Activated naive CD8-positive, alpha-beta T cell treated with anti-CD3 and anti-CD28 coated beads, Interleukin-2, amount 50 U/mL, for 24 hours (primary cell): Measurements from ENCODE around the gene CFAP100.

Experiments
- ATAC-seq: fragments of 150-1000 bp; cut with Tn5 transposase; one replicate; pipeline ENCODE4 v1.10.0; 2021
- DNase-seq: peaks from one replicate; pipeline ENCODE4 v3.0.0; 2021
- H3K27ac Mint-ChIP-seq: one replicate; pipeline ENCODE4 v1.8.0; 2021; ENCODE audit warnings: mild to moderate bottlenecking, mixed read lengths
- H3K27me3 Mint-ChIP-seq: one replicate; pipeline ENCODE4 v1.8.0; 2021; ENCODE audit warnings: mixed read lengths
- H3K36me3 Mint-ChIP-seq: one replicate; pipeline ENCODE4 v1.8.0; 2021; ENCODE audit warnings: low read depth, mixed read lengths
- H3K4me1 Mint-ChIP-seq: one replicate; pipeline ENCODE4 v1.8.0; 2021; ENCODE audit warnings: mixed read lengths
- H3K4me3 Mint-ChIP-seq: one replicate; pipeline ENCODE4 v1.8.0; 2021; ENCODE audit warnings: mild to moderate bottlenecking, moderate library complexity, mixed read lengths
- H3K9me3 Mint-ChIP-seq: one replicate; pipeline ENCODE4 v1.8.0; 2021; ENCODE audit warnings: mixed read lengths

The CFAP100 gene

DNA sequence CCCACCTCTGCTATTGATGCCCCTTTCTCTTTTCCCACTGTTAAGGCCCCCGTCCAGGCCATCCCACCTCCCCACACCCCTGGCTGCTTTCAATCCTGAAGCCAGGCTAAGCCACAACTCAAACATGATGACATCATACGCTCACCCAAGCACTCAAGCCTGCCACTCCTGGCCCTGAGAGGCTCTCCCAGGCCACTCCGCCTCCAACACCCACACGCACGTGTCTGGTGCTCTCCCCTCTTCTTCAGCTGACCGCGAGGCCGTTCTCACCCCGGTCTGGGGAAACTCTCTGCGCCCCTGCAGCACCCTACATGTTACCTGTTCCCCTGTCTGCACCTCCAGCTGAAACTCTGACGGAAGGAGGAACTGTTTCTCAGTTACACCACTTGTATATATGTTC lies 74.8 kb downstream of the CFAP100 start:
- no peak overlapping the region for H3K4me3 Mint-ChIP-seq
- peaks cover 52% of the 10 kb centered on the region for H3K36me3 Mint-ChIP-seq
- H3K4me1 Mint-ChIP-seq, result peaks cover 61% of the 10 kb centered on the region
- H3K27me3 Mint-ChIP-seq, result no peaks in the 10 kb centered on the region
- H3K27ac Mint-ChIP-seq, result peak overlapping the region; percentile 7
- no peak for ATAC-seq
- no peak for DNase-seq
- H3K9me3 Mint-ChIP-seq, result no peaks in the 10 kb centered on the region

GRCh38 chr3:126472277-126473006 lies 77.7 kb downstream of the CFAP100 start:
- Mint-ChIP-seq H3K9me3 (no peaks in the 10 kb centered on the region), H3K36me3 (peaks cover 38% of the 10 kb centered on the region), H3K4me3 (peak overlapping the region; percentile 90), H3K4me1 (peaks cover 67% of the 10 kb centered on the region), H3K27ac (peak overlapping the region; percentile 73), H3K27me3 (no peaks in the 10 kb centered on the region)
- no peak for DNase-seq
- ATAC-seq, result no peak

DNA sequence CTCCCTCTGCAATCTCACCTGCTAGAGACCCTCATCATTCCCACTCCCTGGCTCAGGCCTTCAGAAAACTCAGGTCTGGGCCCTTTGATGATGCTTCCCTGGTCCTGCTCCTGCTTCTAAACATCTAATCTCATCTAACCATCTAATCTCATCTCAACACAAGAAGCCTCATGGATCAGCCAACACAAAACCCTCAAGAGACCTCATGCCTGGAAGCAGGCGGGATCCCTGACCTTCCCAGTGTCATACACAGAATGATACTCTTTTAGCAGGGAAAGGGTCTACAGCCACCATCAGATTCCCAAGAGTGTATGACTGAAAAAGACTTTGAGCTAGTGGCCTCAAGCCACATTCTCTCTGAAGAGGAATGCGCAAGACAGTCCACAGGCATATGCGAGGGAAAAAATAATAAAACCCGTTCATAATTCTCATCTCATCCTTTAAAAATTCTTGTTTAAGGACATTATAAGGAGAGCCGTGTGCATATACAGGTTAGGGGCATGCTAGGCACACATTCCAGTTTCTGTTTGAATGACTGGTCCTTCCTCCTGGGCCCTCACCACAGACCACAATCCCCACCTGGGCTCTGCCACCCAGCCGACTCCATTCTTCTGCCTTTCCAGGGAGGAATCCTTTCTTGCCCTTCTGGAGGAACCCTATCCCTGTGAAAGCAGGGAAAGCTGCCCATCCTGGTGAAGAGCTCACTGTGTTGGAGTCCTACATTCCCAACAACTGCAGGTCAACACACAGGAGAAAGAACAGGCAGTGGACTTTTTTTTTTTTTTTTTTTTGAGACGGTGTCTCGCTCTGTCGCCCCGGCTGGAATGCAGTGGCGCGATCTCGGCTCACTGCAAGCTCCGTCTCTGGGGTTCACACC lies 78.8 kb downstream of the CFAP100 start:
- Mint-ChIP-seq H3K9me3 (no peaks in the 10 kb centered on the region), H3K27me3 (no peaks in the 10 kb centered on the region), H3K27ac (peak overlapping the region; percentile 73), H3K4me1 (peaks cover 59% of the 10 kb centered on the region), H3K36me3 (peaks cover 31% of the 10 kb centered on the region), H3K4me3 (peak overlapping the region; percentile 90)
- ATAC-seq (no peak), DNase-seq (no peak)

DNA sequence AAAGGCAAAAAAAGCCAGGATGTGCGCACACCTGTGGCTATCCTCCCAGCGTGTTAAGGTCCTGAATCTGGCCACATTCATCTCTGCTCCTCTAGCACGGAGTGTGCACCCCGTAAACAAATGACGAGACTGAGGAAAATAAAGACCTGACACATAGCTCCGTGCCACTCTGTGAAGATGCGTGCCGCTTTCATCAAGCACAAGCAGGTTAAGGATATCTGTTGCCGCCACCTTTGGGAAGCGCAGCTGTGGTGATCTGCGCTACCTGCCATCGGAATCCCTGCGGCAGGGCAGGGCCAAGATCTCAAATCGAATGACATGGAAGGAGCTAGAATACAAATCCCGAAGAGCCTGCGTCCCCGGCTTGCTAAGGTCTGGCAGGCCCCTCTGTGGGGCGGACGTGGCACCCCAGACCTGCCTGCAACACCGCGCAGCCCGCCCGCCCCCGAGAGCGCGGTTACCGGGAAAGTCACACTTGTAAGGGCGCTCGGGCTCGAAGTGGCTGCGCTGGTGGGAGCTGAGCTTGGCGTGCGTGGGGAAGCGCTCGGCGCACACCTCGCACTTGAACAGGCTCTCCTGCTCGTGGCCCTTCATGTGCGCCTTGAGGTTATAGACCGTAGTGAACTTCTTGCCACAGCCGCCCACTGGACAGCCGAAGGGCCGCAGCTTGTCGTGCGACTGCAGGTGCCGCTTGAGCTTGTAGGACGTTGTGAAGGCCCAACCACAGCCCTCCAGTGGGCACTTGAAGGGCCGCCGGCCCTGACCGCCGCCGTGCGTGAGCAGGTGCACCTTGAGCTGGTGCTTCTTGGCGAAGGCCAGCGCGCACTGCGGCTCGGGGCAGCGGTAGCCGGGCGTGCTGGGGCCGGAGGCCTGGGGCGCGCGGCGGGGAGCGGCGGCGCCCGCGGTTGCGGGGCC lies 80.0 kb downstream of the CFAP100 start:
- peak overlapping the region; percentile 88 for H3K27ac Mint-ChIP-seq
- no peaks in the 10 kb centered on the region for H3K9me3 Mint-ChIP-seq
- H3K27me3 Mint-ChIP-seq, result no peaks in the 10 kb centered on the region
- peak; percentile 1 for ATAC-seq
- peaks cover 49% of the 10 kb centered on the region for H3K4me1 Mint-ChIP-seq
- peaks cover 23% of the 10 kb centered on the region for H3K36me3 Mint-ChIP-seq
- peak overlapping the region; percentile 90 for H3K4me3 Mint-ChIP-seq
- peak; percentile 46 for DNase-seq

DNA sequence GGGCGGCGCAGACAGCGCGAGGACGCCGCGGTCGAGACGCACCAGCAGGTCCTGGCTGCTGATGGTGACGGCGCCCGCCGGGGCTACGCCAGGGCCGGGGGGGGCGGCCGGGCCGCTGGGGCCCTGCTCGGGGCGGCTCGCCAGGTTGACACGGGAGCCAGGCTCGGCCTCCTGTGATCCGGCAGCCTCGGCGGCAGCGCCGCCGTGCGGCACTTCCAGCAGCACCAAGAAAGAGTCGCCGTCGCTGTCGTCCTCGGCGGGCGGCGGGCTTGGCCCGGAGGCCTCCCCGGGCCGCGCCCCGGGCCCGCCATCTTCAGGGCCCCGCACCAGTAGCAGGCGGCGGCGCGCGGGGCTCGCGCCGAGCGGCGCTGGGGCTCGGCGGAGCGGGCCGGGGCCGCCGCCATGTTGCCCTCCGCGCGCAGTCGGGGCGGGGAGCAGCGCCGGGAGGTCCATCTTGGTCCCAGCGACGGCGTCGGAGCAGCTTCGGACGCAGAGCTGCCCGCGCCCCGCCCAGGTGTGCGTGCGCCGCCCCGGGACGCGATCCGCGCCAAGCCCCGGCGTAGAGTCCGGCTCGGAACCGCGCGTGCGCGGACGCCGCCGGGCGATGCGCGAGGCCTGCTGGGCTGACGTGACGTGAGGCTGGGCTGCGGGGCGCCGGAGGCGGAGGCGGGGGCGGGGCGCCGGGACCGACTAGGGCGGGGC lies 80.9 kb downstream of the CFAP100 start, which contains the start of gene ZXDC:
TSS of gene ZXDC (minus strand) at position 479 of the 702 bp plus-strand sequence. CDS start at position 453, 26 bp downstream.
- ATAC-seq (peak; percentile 84), DNase-seq (peak; percentile 94)
- Mint-ChIP-seq H3K27ac (peak within 1 kb of the TSS; percentile 88), H3K4me3 (peak within 1 kb of the TSS; percentile 90), H3K9me3 (no peaks in the 10 kb centered on the region), H3K4me1 (peaks cover 45% of the 10 kb centered on the region), H3K36me3 (peaks cover 18% of the 10 kb centered on the region), H3K27me3 (no peaks in the 10 kb centered on the region)

- peaks cover 10% of the 10 kb centered on the region for H3K36me3 Mint-ChIP-seq
- DNase-seq, result no peak
- H3K27me3 Mint-ChIP-seq, result no peaks in the 10 kb centered on the region
- H3K4me1 Mint-ChIP-seq, result peaks cover 37% of the 10 kb centered on the region
- ATAC-seq, result peak; percentile 12
- no peaks in the 10 kb centered on the region for H3K9me3 Mint-ChIP-seq
- H3K4me3 Mint-ChIP-seq, result peak overlapping the region; percentile 78
- H3K27ac Mint-ChIP-seq, result peak overlapping the region; percentile 72
These were observed 81.7 kb downstream of the CFAP100 start for GRCh38 chr3:126476166-126477060.

DNA sequence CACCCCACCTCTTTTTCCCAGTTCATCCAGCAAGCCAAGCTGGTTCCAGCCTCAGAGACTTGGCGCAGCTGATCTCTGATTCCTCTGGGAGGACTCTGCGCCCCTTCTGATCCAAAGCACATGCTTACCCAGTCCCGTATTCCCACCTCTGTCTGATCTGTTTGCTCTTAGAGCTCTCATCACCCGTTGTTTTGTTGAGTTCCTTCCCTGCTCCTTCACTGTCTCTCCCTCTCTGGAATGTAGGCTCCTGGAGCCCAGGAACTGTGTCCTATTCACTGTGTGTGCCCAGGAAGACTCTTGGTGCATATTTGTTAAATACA lies 82.3 kb downstream of the CFAP100 start:
- Mint-ChIP-seq H3K4me3 (peak overlapping the region; percentile 53), H3K36me3 (peaks cover 9% of the 10 kb centered on the region), H3K27ac (no peak overlapping the region), H3K27me3 (no peaks in the 10 kb centered on the region), H3K4me1 (peaks cover 32% of the 10 kb centered on the region), H3K9me3 (no peaks in the 10 kb centered on the region)
- no peak for DNase-seq
- ATAC-seq, result no peak

- Mint-ChIP-seq H3K4me3 (no peak overlapping the region), H3K27me3 (no peaks in the 10 kb centered on the region), H3K4me1 (peaks cover 15% of the 10 kb centered on the region), H3K36me3 (peaks cover 3% of the 10 kb centered on the region), H3K9me3 (no peaks in the 10 kb centered on the region), H3K27ac (no peak overlapping the region)
- no peak for ATAC-seq
- no peak for DNase-seq
These were observed 84.0 kb downstream of the CFAP100 start for GRCh38 chr3:126478581-126479310.

DNA sequence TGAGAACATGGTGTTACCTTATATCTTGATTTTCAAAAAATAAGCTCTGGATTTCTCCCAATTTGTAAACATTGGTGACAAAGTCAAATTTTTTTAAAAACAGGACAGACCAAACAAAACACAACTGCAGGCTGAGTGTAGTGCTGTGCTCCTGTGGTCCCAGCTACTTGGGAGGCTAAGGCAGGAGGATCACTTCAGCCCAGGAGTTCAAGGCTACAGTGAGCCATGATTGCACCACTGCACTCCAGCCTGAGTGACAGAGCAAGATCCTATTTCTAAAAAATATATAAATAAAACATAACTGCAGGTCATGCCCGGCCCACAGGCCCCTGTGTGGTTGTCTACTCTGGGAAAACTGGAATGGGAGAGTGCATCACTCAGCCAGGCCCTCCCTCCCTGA lies 84.9 kb downstream of the CFAP100 start:
- H3K27me3 Mint-ChIP-seq, result no peaks in the 10 kb centered on the region
- no peaks in the 10 kb centered on the region for H3K9me3 Mint-ChIP-seq
- ATAC-seq (no peak), DNase-seq (no peak)
- no peak overlapping the region for H3K27ac Mint-ChIP-seq
- peaks cover 7% of the 10 kb centered on the region for H3K4me1 Mint-ChIP-seq
- H3K4me3 Mint-ChIP-seq, result no peak overlapping the region
- peaks cover under 1% of the 10 kb centered on the region for H3K36me3 Mint-ChIP-seq

DNA sequence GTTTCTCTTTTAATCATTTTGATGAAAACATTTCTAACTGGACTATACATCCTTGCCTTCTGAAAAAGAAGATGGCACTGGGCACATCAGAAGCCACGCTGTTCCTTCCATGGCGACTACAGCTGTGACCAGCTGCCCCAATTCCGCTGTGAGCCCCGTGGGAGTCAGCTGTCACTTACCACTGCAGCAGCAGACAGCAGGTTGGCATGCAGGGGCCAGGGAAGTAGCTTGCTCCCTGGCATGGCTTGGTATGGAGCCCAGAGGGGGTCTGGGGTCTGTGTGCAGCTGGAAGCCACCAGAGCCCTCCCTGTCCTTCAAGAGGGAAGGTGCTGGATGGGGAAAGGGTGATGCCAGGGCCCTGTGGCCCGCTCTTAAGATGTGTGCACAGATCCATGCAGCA lies 85.5 kb downstream of the CFAP100 start:
- DNase-seq (no peak), ATAC-seq (no peak)
- Mint-ChIP-seq H3K4me1 (peaks cover 6% of the 10 kb centered on the region), H3K36me3 (no peaks in the 10 kb centered on the region), H3K27ac (no peak overlapping the region), H3K9me3 (no peaks in the 10 kb centered on the region), H3K27me3 (no peaks in the 10 kb centered on the region), H3K4me3 (no peak overlapping the region)

- ATAC-seq (no peak), DNase-seq (no peak)
- no peaks in the 10 kb centered on the region for H3K36me3 Mint-ChIP-seq
- H3K9me3 Mint-ChIP-seq, result no peaks in the 10 kb centered on the region
- no peak overlapping the region for H3K27ac Mint-ChIP-seq
- H3K4me1 Mint-ChIP-seq, result peaks cover 6% of the 10 kb centered on the region
- H3K4me3 Mint-ChIP-seq, result no peak overlapping the region
- H3K27me3 Mint-ChIP-seq, result no peaks in the 10 kb centered on the region
These were observed 86.2 kb downstream of the CFAP100 start for GRCh38 chr3:126480861-126481260.

DNA sequence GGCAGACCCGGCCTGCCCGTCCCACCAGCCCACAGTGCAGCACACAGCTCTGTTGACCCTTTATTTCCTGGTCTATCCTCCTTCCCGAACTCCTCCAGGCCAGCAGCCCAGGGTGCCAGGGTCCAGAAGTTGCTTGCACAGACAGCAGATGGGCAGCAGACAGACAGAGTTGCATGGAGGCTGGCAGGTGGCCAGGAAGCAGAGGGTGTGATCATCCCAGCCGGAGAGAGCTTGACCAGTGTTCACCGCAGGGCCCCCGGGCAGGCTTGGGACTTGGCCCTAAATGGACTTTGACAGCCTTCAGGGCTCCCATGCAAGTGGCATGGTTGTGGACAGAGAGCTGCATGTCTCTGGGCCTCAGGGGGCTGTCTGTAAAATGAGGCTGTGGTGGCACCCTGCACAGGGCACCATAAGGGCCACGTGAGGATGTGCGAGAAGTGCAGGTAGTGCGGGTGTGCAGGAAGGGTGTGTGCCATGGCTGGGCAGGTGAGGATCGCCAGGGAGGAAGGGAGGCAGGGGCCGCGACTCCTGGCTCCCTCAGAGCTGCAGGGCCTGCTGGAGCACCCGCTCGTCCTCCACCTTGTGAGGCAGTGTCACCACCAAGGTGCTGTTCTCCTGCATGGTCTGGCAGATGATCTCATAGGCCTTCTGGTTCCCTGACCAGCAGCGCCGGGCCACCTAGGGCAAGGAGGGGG lies 87.2 kb downstream of the CFAP100 start:
- Mint-ChIP-seq H3K36me3 (no peaks in the 10 kb centered on the region), H3K4me3 (no peak overlapping the region), H3K9me3 (no peaks in the 10 kb centered on the region), H3K27me3 (no peaks in the 10 kb centered on the region), H3K4me1 (peaks cover 9% of the 10 kb centered on the region), H3K27ac (no peak overlapping the region)
- ATAC-seq, result no peak
- DNase-seq, result no peak
